SK-N-SH treated with all-trans-retinoic acid at 6 μM for 48 hours (cell line): ENCODE results near the gene MYO7A.

Experiments used
- ARNTL ChIP-seq: fragments of 450-650 bp; formaldehyde crosslinking; IDR thresholded peaks from 2 replicates; pipeline ENCODE4 v1.5.0; 2020; ENCODE audit warnings: low read depth, mild to moderate bottlenecking, moderate library complexity, borderline replicate concordance
- ESRRG ChIP-seq: fragments of 250-450 bp; sonication (Bioruptor Pico); IDR thresholded peaks from 2 replicates; pipeline ENCODE4 v1.6.1; 2021; ENCODE audit warnings: mild to moderate bottlenecking
- OSR1 ChIP-seq: fragments of 250-450 bp; sonication (Bioruptor Pico); IDR thresholded peaks from 2 replicates; pipeline ENCODE4 v1.8.0; 2022; ENCODE audit warnings: moderate library complexity, mild to moderate bottlenecking, inconsistent platforms
- PPARA ChIP-seq: fragments of 250-450 bp; sonication (Bioruptor Pico); IDR thresholded peaks from 2 replicates; pipeline ENCODE4 v1.5.0; 2020; ENCODE audit warnings: mild to moderate bottlenecking, borderline replicate concordance
- SNAI2 ChIP-seq: fragments of 250-450 bp; sonication (Bioruptor Pico); IDR thresholded peaks from 2 replicates; pipeline ENCODE4 v1.5.0; 2020; ENCODE audit warnings: mild to moderate bottlenecking, moderate library complexity
- ZNF70 ChIP-seq: fragments of 450-650 bp; formaldehyde crosslinking; IDR thresholded peaks from 2 replicates; pipeline ENCODE4 v1.5.0; 2020; ENCODE audit warnings: mild to moderate bottlenecking, moderate library complexity

DNA sequence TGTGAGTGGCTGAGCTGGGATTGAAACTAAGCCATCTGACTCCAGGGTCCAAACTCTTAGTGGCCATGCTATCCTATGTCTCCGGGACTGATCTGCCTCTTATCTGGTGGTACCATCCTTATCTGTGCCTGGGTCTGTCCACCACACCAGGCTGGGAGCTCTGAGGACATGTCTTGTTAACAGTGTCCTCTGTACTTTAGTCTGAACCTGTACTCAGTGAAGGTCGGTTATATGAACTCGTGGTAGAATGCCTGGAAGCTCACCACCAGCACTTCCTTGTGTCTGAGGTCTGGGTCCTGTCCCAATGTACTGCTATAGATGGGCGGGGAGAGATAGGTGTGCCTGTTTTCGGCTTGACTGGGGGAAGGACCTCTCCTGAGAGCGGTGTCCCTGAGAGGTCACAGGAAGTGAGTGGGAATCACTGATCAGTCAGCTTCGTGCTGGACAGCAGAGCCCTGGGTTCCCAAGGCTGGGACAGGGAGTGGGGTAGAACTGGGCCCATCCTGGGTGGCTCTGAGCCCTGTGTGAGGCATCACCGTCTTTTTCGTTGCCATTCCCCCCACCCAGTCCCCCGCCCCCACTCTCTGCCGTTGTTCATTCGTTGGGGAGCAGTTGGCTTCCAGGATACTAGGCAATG is 8.9 kb downstream of the MYO7A start:
- TF ChIP-seq ESRRG (CRISPR knock-in tag) (no peak), PPARA (CRISPR knock-in tag) (no peak), ZNF70 (no peak), ARNTL (CRISPR knock-in tag) (no peak), SNAI2 (CRISPR knock-in tag) (no peak), OSR1 (CRISPR knock-in tag) (no peak)
